GM19193 (cell line): ENCODE results near the gene ABCB9.

Experiments
- POLR2A ChIP-seq: IDR thresholded peaks from 4 replicates; pipeline ENCODE4 v1.6.1; 2011; ENCODE audit not compliant: insufficient read depth, insufficient read length; ENCODE audit errors: extremely low read depth

Gene ABCB9

DNA sequence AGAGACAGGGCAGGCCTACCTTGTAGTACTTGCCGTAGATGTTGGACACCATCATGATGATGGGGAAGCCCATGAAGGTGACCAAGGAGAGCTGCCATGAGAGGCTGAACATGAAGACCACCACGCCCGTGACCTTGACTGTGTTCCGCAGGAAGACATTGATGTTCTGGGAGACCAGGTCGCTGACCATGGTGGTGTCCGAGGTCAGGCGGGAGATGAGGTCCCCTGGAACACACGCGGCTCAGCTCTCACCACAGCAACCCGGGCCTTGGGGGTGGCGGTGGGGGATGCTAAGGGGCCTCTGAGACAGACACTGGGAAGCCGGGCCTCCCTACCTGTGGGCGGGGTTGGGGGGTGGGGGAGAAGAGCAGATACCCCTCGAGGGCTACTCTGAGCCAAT lies 17.7 kb downstream of the ABCB9 start:
- no peak for TF ChIP-seq POLR2A

DNA sequence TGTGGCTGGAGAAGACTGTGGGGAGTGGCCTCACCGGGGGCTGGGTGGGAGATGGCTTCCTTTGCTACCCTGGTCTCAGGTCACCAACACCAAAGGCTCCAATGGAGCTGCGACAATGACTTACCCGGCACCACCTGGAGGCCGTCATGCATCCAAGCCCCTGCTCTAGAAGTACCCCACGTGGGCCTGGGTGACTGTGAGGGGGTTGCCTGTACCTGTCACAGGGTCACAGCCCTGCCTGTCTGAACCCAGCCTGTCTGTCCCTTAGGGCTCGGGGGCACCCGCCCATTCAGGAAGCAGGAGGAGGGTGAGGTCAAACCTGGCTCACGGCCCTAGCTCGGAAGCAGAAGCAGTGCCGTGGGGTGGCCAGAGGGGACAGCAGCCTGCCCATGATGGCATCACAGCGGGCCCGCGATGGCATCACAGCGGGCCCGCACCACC lies 18.9 kb downstream of the ABCB9 start:
- TF ChIP-seq POLR2A = no peak

DNA sequence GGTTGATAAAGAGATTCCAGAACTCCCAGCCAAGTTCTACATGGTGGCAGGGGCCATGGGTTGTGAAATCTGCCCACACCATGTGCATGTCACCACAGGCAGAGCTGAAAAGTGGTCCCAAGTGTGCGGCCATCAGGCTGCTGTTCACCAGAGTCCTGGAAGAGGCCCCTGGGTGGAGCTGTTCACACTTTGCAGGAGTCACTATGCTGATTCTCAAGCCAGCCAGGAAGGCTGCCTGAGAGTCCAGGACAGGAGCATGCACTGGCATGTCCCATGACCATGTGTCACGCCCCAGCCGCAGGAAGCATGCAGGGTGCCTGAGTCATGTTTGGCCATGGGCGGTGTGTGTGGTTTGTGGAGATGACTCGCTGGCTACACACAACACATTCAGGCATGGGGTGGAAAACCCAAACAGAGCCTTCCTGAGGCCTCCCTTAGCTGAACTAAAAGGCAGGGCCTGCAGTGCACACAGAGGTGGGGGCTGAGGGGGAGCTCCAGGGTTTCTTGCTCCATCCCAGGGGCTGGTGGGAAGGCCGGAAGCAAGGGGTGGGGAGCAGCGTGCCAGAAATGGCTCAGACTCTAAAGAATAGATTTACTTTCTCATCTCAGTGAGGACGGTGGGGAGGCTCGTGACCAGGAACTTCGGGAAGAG lies 19.4 kb downstream of the ABCB9 start:
- no peak for TF ChIP-seq POLR2A

DNA sequence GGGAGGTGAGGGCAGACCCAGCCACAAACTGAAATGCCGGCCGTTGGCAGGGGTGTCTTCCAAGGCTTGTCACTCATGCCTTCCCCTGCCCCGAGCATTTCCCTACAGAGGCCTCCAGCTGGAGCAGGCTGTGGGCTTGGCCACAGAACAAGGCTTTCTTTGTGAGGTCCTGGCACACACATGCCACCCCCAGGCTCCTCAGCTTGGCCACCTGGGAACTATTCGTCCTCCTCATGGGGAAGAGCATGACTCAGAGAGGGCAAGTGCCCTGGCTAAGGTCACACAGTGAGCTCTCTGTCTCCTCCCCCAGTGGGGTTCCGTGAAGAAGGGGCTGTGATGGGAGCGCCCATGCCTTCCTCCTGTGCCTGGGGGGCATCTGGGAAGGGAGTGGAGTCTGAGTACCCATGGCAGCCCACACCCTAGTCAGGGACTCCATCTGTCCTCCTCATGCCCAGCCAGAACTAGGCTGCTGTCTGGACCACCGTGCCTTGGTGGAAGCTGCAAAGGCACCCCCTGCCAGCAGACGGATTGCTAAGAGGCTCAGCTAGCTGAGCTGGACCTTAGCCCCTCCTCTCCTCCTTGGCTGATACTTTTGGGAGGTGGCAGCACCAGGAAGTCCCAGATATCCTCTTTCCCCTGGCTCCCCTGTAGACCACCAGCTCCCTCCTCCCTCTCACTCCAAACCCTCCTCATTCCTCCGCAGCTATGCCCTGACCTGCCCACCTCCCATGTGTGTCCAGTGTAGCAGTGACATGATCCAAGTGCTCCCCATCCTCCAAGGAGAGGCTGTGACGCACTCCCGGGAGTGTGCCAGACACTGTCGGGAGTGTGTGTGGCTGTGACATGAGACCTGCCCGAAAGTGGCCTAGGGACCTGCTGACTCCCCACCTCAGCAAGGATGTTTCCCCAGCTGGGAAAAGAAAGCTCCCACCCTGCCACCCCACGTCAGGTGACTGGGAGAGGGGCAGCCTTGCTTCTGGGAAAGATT lies 21.4 kb downstream of the ABCB9 start:
- TF ChIP-seq POLR2A = no peak

DNA sequence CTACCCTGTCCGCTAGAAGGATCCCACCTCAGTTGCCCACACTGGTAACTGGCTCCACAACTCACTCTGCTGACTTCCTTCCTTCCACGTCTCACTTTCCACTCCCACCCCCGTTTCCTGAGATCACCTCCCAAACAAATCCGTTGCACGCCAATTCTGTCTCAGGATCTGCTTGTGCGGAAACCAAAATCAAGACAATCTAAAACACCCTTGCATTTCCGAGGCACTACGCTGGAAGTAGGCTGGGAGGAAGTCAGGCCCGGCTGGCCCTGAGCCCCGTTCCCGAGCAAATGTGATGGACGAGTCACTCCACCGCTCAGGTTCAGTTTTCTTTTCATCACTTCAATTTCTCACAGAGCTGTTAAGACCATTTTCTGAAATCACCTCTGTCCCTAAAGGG lies 23.1 kb downstream of the ABCB9 start:
- no peak for TF ChIP-seq POLR2A

DNA sequence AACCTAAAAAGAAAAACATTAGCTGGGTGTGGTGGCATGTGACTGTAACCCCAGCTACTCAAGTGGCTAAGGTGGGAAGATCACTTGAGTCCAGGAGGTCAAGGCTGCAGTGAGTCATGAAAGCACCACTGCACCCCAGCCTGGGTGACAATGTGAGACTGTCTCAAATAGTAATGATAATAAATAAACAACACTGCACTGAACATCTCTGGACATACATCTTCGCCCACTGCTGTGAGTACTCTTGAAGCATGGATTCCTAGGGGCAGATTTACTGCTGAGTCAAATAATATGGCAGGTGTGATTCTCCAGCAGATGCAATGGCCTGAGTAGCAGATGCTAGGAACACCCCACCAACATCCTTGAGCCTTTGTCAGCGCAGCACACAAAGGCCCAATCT lies 23.6 kb downstream of the ABCB9 start:
- no peak for TF ChIP-seq POLR2A

DNA sequence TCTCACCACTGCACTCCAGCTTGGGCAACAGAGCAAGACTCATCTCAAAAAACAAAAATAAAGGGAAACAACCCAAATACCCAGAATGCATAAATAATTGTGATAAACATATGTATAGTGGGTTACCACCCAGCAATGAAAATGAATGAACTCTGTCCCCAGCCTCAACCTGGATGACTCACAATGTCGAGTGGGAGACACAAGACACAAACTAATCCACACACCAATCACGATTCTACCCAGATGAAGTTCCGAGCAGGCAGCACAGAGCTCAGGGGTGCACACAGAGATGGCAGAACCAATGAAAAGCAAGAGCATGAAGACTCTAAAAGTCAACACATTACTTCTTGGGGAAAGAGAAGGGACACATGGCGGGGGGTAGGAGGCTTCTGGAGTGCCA lies 27.1 kb downstream of the ABCB9 start:
- no peak for TF ChIP-seq POLR2A

DNA sequence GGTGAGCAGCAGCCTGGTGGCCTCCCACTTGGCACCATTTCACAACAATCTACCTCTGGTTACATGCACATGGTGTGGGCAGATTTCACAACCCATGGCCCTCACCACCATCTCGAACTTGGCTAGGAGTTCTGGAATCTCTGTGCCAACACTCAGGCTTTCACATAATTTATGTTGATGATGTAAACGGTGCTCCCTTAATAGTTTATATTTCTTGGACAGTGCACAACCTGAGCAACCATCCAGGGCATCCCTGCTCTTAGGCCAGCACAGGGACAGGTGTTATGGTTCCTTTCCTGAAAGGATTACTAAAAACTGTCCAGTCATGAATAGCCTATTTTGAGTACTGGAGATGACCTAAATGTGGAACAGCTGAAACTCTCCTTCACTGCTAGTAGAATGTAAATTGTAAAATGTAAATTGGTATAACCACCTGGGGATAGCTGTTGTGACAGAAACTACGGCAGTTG lies 28.6 kb downstream of the ABCB9 start:
- TF ChIP-seq POLR2A = no peak

DNA sequence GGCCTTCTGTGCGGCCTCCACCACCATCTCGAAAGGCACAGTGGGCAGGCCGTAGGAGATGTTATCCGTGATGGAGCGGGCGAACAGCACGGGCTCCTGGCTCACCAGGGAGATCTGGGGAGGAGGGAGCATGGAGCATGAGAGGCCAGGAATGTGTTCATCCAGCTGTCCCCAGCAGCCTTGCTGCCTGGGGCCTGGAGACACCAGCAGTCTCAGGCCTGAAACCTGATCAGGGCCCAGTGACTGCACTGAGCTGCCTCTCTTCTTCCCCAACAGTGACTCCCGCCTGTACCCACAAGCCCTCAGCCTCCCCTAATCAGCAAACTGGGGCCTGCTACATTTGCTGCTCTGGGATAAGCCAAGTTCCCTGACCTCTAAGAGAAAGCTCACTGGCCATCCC lies 30.9 kb downstream of the ABCB9 start:
- no peak for TF ChIP-seq POLR2A

DNA sequence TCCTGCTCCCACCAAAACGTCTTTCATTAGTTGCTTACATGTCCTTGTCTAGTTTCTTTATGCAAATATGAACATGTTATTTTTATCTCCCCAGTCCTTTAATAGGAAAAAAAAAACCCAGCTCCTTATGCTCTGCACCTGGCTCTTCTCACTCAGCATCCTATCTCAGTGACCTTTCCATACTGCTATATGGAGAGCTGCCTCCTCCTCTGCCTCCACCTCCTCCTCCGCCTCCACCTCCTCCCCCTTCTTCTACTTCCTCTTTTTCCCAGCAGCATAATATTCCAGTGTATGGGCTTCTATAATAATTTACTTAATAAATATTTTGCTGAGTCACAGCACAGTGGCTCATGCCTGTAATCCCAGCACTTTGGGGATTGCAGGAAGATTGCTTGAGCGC lies 31.5 kb downstream of the ABCB9 start:
- TF ChIP-seq POLR2A = no peak

DNA sequence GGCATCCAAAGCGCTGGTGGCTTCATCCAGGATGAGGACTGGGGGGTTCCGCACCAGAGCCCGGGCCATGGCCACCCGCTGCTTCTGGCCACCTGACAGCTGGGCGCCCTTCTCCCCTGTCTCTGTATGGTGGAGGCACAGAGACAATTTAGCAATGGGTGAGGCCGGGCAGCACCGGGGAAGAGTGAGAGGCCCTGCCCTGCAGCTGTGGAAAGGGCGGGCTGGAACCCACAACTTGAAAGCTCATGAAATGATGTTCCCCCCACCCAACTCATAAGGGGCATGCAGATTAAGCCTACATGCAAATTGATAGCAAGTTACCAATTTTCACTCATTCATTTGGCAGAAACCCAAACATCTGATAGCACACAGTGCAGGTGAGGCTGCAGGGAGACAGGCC lies 34.1 kb downstream of the ABCB9 start:
- TF ChIP-seq POLR2A = no peak

DNA sequence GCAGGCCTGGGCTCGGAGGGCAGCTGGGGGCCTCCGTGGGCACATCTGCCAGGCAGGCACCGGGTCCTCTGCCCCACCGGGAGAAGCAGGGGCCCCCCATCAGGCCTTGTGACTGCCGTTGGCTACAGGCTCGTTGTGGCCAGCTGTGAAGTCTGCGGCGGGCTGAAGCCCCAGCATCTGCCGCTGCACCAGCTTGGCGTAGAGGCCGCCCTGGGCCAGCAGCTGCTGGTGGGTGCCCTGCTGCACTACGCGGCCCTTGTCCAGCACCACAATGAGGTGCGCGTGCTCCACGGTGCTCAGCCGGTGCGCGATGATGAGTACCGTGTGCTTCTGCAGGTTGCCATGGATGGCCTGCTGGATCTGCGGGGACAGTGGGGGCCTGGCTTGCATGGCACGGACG lies 36.5 kb downstream of the ABCB9 start:
- no peak for TF ChIP-seq POLR2A

DNA sequence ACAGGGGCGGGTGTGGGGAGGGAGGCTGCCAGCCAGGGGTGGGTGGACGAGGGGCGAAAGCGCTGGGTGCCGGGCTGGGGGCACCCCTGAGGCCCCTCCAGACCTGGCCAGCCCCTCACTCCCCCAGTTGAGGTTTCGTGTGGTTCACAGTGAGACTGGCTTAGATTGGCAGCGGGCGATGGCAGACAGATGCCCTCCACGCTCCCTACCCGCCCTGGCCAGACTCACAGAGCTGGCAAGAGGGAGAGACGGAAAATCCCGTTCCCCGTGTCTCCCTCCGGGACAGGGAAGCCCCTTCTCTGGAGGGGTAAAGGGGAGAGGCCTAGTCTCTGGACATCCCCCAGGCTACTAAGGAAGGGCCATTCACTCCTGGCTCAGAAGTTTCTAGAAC lies 37.1 kb downstream of the ABCB9 start:
- TF ChIP-seq POLR2A = no peak

DNA sequence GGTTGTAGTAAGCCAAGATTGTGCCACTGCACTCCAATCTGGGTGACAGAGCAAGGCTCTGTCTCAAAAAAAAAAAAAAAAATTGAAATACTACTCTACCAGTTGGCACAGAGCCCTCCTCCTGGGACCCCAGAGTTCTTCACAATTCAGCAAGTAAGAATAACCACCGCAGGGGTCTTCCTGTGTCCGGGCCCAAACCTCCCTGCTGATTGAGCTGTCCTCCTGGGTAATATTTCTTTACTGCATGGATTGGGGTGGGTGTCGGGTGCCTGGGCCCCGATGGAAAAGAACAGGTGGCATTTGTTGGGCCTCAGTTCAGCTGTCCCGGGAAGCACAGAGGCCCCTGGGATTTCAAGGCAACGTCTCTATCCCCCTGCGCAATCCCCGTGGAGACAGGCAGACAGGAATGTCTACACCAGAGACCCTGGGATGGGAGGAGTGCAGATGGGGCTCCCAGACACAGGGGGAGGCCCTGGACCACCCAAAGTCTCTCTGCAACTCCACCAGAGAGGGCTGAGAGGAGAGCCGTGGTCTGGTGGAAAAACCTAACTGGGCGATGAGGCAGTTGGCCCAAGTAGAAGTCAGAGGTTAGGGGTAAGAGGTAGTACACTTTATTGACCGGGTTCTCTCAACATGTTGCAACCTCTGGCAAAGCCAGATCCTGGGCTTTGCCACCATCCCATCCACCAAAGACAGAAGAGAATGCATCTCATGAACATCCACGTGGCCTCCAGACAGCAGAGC lies 37.7 kb downstream of the ABCB9 start:
- TF ChIP-seq POLR2A = no peak

DNA sequence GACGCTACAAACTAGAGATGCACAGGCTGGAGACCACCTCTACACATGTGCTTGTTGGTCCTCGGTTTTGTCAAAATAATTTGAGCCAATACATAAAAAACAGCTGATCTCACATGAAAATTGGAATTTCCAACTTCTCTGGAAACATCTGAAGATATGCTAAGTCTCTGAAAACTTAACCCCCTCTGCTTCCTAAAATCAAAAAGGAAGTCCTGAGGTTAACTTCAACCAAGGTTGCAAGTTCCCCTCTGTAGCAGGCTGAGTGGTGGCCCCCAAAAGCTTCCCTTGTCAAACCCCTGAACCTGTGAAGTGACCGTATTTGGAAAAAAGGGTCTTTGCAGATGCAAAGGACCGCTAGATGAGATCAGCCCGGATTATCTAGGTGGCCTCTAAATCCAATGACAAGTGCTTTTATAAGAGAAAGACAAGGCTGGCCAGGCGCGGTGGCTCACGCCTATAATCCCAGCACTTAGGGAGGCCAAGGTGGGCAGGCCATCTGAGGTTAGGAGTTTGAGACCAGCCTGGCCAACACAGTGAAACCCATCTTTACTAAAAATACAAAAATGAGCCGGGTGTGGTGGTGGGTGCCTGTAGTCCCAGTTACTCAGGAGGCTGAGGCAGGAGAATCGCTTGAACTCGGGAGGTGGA lies 38.4 kb downstream of the ABCB9 start:
- no peak for TF ChIP-seq POLR2A

DNA sequence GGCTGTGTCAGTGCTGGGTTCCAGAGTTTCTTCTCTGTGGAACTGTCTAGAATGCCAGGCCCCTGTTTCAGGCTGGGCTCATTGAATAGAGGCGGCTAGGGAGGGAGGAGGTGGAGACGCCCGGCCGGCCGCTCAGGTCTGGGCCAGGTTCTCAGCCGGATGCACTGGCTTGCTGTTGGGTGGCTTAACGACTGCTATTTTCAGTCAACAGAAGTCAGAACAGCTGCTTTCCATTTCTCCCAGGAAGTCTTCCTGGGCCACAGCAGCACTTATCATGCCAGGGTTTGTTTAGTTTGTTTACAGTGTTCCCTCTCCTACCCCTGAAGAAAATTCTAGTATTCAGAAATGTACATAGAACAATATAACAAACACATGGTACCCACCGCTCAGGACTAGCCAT lies 44.3 kb downstream of the ABCB9 start:
- no peak for TF ChIP-seq POLR2A

DNA sequence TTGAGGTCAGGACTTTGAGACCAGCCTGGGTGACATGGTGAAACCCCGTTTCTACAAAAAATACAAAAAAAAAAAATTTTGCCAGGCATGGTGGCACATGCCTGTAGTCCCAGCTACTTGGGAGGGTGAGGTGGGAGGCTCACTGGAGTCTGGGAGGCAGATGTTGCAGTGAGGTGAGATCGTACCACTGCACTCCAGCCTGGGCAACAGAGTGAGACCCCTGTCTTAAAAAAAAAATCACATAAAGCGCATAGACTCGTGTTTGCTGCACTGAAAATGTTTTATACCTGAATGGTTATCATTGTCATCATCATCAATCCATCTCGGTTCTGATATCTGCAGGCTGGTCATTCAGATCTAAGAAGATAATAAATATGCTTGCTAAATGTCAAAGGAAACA lies 45.6 kb downstream of the ABCB9 start:
- TF ChIP-seq POLR2A = no peak
